Frontal cortex (tissue), 4 donors: ENCODE results near the gene CLIC3. TPM values are rescaled to one million over a fixed set of nuclear protein-coding genes. Genes with fewer than 3 reads are reported as not detected.

Experiments used
- DNase-seq, 2 donors: peaks; one replicate each; pipeline ENCODE4 v3.0.0; 2012; ENCODE audit warnings: low spot score in 2 of 2
- FAIRE-seq: peaks from 2 replicates; lab custom pipeline; 2012; peaks lifted over from hg19 to GRCh38; lab: Jason Lieb, UNC
- total RNA-seq: library from RNA; depleted of rRNA; stranded (reverse); fragments of >200 nt; gene quantifications from one replicate; pipeline ENCODE4 v1.2.3, GENCODE V29; 2014
- donor health status: control.
- donor health status: control.
- donor health status: control.

The CLIC3 gene
- total RNA-seq, 1 donor from 2014 or later: not detected

DNA sequence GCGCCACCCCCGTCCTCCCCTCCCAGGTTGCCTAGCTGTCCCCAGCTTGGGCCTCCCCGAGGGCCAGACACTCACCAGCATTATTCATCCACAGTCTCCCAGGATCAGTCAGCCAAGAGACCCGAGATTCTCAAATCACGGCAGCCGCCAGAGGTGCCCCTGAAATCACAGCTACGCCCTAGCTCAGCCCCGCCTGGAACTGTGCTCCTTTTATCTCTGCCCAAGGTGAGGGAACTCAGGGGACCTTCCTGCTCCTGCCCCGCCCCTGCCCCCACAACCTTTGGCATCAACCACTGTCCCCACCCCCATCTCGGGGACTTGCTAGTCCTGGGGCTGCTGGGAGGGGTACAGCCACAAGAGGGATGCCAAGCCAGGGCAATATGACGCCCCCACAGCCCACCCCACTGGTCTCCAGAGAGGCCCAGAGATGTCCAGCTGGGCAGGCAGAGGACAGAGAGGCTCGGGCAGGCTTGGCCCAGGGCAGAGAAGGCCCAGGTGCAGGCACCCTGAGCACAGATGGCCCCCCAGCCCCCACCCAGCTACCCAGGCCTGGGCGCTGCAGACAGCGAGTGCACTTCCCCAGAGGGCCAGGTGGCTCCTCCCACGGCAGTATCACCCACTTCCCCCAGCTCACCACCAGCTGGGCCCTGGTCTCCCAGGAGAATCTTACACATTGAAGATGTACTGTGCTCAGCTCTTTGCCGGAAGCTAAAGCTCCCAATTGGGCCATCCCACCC lies 35.7 kb upstream of the CLIC3 start, which contains the start of gene FUT7:
FUT7 (minus strand) TSS at position 185 of the 737 bp plus-strand sequence; CDS start at position 88, 97 bp downstream.
- FAIRE-seq (no peak), DNase-seq (no peak)

DNA sequence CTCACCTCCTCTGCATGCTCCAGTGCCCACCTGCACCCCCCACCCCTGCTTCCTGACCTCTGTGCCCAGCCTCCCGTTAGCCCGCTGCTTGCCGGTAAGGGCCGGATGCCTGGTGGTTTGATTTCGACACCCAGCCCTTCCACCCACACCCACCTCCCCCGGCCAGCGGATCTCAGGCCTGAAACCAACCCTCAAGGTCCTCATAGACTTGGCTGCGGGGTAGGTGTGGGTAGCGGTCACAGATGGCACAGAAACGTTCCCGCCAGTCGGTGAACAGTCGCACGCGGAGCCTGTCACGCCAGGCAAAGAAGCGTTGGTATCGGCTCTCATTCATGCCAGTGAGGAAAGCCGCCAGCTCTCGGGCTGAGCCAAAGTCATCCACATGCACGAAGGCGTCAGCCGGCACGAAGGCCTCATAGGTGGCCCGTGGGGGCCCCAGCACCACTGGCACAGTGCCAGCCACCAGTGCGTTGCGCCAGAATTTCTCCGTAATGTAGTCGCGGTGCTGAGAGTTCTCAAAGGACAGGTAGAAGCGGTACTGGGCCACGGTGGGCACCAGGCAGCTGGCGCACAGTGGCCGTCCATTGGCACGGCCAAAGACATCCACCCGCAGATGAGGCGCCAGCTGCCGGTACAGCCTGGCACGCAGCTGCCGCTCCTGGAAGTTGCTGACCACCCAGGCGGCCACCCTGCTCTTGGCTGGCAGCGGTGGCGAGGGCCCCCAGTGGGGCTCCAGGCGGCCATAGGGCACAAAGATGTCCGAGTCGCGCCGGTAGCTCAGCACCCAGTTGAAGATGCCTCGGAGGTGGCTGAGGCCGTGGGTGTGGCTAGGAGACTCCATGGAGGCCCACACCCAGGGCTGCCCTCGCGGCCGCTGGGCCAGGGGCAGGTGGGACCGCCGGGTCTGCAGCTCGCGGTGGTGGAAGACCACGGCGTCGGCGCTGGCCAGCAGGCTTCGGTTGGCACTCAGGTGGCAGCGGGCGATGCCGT lies 34.5 kb upstream of the CLIC3 start:
- DNase-seq: no peak
- FAIRE-seq: no peak

DNA sequence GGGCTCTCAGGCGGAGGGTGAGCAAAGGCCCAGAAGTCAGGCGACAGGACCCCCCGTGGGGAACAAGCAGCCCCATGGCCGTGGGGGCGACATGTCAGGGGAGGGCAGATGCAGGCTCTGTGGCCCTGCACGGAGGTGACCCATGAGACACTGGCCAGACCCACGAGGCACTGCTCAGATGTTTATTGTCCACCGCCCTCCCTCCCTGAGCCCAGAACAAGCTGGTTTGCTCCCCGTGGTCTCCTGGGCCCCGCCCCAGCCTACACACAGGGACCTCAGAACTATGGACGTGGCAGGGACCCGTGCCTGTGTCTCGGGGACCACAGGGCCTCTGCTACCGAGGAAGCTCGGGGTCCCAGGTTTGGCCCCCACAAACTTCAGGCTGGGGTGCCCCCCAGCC lies 33.6 kb upstream of the CLIC3 start:
- DNase-seq: no peak
- no peak for FAIRE-seq

GRCh38 chr9:137029058-137029936 lies 32.9 kb upstream of the CLIC3 start:
- DNase-seq (peak; percentile 68 to 70), FAIRE-seq (no peak)

- DNase-seq (peak; percentile 82 to 88), FAIRE-seq (no peak)
Observed at GRCh38 chr9:137028263-137029057, 32.1 kb upstream of the CLIC3 start.

DNA sequence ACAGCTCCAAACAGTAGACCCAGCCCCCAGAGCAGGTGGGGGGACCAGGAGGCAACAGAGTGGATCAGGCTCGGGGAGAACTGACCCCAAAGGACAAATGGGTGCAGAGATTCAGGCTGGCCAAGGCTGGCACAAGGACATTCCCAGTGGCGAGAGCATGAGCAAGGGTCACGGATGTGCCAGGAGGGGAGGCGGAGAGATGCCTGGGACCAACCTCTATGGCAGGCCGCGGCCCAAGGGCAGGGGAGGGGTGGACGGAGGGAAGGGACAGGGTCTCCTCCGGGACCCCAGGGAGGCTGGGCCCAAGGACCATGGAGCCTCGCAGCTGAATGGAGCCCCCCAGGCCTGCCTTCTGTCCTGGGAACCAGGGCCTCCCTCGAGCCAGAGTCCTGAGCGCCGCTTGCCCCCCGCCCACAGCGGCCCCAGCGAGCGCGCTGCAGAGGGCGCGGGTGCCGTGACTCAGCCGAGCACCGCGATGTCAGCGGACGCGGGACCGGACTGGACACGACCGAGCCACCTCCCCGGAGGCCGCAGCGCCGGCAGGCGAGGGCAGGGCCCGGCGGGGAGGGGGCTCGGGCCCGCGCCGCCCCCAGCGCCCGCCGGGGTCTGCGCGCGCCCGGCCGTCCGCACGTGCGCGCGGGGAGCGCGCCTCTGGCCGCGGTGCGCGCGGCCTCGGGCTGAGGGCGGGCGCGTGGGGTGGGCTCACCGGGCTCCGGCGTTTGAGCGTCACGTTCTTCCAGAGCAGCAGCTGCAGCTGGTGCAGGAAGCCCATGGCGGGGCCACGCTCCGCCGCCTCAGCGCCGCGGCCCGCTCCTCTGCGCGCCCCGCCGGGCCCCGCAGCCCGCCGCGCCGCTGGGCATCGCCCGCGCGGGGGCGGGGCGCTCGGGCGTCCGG lies 31.2 kb upstream of the CLIC3 start, which contains the start of gene ABCA2:
ABCA2 (minus strand) TSS at position 869 of the 894 bp plus-strand sequence; CDS start at position 772, 97 bp downstream.
- DNase-seq (no peak), FAIRE-seq (no peak)

- FAIRE-seq: no peak
- DNase-seq: no peak
Observed at GRCh38 chr9:137026828-137027227, 30.5 kb upstream of the CLIC3 start.

DNA sequence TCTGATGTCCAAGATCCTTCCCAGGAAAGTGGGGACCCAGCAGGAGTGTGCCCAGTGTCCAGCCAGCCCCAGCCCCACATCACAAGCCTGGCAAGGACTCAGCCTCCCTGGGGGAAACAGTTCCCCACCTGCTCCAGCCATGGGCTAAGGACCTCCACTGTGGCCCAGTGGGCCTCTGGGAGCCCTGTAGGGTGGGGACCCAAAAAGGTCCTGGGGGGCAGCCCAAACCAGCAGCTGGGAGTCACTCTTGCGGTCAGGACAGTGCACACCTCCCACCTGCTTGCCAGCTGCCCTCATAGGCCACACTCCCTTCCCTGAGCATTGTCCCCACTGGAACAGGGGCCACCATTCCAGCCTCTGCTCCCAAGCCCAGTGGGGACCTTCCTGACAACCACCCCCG lies 30.0 kb upstream of the CLIC3 start:
- FAIRE-seq: no peak
- DNase-seq: no peak

GRCh38 chr9:137025517-137025966 lies 29.2 kb upstream of the CLIC3 start:
- DNase-seq (peak; percentile 56 to 77), FAIRE-seq (peak; percentile 85)

DNA sequence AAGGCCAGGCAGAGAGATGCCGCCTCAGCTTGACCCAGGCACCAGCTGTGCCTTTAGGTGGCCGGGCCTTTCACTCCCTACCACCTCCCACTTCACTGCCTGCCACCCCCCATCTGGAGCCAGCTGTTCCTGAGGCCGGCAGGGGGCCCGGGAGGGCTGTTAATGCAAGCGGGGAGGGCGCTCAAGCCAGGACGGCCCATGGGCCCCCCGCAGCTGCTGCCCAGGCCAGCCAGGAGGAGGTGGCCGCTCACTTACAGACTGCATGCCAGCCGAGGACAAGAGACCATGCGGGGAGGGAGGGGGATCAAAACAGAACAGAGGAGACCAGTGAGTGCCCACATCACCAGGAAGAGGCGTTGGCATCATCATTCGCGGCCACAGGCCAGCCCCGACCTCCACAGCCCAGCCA lies 27.2 kb upstream of the CLIC3 start:
- DNase-seq (no peak), FAIRE-seq (no peak)

DNA sequence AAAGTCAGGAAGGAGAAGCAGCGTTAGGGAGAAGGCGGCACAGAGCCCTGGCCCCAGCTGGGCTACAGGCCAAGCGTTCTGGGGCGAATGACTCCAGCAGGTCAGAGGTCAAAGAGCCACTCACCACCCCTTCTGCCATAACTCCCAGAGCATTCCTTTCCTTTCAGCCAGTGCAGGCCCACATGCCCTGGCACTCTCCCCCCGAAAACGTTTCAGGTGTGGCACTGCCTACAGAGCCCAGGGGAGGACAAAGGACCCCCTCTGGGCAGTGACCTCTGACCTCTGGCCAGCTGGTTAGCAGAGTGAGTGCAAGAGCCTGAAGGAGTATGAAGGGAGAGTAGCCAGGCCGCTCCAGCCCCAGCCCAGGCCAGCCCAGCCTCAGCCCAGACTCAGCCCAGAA lies 26.8 kb upstream of the CLIC3 start:
- DNase-seq: no peak

GRCh38 chr9:137022662-137023008 lies 26.3 kb upstream of the CLIC3 start:
- FAIRE-seq: no peak

More for the DNA sequence above, 26.8 kb upstream of the CLIC3 start:
- FAIRE-seq: no peak

DNA sequence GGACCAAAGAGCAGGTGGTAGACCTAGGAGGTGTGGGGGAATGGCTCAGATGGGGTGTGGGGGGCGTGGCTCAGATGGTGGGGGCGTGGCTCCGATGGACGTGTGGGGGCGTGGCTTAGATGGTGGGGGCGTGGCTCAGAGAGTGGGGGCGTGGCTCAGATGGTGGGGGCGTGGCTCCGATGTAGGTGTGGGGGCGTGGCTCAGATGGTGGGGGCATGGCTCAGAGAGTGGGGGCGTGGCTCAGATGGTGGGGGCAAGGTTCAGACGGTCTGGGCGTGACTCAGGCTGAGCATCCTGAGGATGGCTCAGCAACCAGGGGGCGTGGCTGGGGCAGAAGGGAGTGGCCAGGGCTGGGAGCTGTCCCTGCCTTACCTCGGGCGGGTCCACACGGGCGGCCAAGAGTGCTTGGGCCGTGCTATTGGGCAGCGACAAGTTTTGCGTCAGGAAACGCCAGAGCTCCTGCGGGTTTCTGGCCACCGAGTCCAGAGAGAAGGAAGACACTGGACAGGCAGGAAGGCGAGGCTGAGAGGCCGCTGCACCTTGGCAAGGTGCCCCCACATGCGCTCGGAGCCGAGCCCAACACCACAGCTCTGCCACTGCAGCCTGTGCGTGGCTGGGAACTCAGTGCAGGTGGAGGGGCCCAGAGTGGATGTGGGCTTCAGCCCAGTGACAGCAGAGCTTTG lies 25.8 kb upstream of the CLIC3 start:
- peak; percentile 62 to 74 for DNase-seq
- no peak for FAIRE-seq

More at GRCh38 chr9:137022662-137023008, 26.3 kb upstream of the CLIC3 start:
- no peak for DNase-seq

- no peak for FAIRE-seq
Observed at GRCh38 chr9:137021568-137021978, 25.2 kb upstream of the CLIC3 start.

DNA sequence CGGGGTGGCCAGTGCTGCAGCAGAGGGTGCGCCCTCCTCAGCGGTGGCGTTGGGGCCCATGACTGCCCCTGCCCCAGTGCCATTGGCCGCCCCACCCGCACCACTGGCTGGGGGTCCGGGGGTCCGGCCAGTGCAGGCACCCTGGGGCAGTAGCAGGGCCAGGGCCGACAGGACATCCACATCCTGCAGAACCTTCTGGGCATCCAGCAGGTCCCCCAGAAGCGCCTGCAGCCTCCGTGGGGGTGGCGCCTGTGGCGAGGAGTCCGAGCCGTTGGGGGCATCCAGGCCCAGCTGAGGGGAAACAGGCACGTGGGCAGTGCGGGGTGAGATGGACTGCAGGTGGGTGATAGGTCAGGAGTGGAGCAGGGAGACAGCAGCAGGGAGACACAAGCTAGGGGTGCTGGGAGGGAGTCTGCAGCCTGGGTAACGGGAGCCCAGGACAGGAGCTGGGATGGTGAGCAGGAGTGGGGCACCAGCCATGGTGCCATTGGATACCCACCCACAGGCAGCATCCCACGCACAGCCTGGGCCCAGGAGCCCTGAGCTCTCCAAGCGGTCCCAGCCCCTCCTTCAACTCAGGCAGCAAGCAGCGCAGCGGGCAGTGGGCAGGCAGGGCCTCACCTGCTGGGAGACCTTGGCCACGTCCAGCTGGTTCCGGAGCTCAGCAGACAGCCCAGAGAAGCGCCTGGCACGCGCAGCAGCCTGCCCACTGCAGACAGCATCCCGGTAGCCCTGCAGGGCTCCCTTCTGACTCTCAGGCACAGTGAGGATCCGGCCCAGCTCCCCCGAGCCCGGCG lies 24.6 kb upstream of the CLIC3 start:
- DNase-seq (no peak), FAIRE-seq (no peak)

More at GRCh38 chr9:137021568-137021978, 25.2 kb upstream of the CLIC3 start:
- no peak for DNase-seq

DNA sequence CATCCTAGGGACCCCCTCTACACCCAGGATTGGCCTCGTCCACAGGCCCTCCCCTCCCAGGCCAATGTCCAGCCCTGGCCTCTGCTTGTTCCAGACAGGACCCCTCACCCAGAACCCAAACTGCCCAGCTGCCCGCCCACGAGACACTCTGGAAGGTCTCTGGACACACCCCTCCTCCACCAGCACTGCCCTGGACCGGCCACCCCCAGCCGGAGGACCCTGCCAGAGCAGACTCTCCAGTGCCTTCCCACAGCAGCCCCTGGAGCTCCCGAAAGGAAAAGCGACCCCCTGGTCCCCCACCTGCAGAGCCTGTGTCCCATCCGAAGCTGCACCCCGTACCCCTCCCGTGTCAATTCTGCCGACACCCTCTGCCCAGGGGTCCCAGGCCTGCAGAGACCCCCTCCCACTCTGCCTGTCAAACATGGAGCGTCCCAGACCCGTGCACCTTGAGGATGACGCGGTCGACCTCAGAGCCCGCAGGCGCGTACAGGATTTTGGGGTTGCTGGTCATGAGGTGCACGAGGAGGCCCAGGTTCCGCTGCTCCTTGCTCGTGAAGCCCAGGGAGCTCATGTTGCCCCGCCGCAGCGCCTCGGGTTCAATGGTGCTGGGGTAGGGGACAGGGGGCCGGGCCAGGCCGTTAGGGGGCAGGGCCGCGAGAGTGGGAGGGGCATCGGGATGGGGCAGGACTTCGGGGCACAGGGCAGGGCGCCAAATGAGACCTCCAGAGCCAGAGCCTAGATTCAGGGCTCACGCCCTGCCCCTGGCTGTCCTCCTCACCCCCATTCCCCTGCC lies 23.7 kb upstream of the CLIC3 start:
- no peak for DNase-seq
- no peak for FAIRE-seq
